Measurements from ENCODE around the gene HNRNPUL2. TPM values are rescaled to one million over a fixed set of nuclear protein-coding genes. Genes with fewer than 3 reads are reported as not detected.

Gene HNRNPUL2
- total and polyA plus RNA-seq, 9 of the 15 experiments (the other 6 are each of a cell fraction or from before 2014, with no cell fraction given), result 0.89 to 44.3 (median 15.2) TPM

GRCh38 chr11:62671608-62672389 lies 55.5 kb downstream of the HNRNPUL2 start, which contains the start of the genes LBHD1 and UQCC3 (continued):
- no peak for TF ChIP-seq RERE (CRISPR knock-in tag; IDR thresholded peaks at IDR 0.05; ENCODE audit: borderline replicate concordance)
- TF ChIP-seq ZNF395 (CRISPR knock-in tag; IDR thresholded peaks at IDR 0.05), result no peak; the same call in 1 of the 2 replicates
- TF ChIP-seq ESRRA (IDR thresholded peaks at IDR 0.05; ENCODE audit: borderline replicate concordance, low read depth), result peak; percentile 73; the same call in 1 of the 2 replicates
- no peak for TF ChIP-seq ELK3 (CRISPR knock-in tag; IDR thresholded peaks at IDR 0.05)
- no peak for TF ChIP-seq MTF1 (CRISPR knock-in tag; IDR thresholded peaks at IDR 0.05; ENCODE audit: borderline replicate concordance)
- no peak for TF ChIP-seq HDAC6 (IDR thresholded peaks at IDR 0.05; ENCODE audit: low read depth, low read length)
- TF ChIP-seq ZKSCAN8 (CRISPR knock-in tag; IDR thresholded peaks at IDR 0.05), result no peak
- TF ChIP-seq, protein P1, sequence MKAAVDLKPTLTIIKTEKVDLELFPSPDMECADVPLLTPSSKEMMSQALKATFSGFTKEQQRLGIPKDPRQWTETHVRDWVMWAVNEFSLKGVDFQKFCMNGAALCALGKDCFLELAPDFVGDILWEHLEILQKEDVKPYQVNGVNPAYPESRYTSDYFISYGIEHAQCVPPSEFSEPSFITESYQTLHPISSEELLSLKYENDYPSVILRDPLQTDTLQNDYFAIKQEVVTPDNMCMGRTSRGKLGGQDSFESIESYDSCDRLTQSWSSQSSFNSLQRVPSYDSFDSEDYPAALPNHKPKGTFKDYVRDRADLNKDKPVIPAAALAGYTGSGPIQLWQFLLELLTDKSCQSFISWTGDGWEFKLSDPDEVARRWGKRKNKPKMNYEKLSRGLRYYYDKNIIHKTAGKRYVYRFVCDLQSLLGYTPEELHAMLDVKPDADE (conservative IDR thresholded peaks at IDR 0.05; ENCODE audit: control insufficient read depth, low read depth, low read length), result peak; percentile 41; the same call in 1 of the 2 replicates
- TF ChIP-seq, protein P2, sequence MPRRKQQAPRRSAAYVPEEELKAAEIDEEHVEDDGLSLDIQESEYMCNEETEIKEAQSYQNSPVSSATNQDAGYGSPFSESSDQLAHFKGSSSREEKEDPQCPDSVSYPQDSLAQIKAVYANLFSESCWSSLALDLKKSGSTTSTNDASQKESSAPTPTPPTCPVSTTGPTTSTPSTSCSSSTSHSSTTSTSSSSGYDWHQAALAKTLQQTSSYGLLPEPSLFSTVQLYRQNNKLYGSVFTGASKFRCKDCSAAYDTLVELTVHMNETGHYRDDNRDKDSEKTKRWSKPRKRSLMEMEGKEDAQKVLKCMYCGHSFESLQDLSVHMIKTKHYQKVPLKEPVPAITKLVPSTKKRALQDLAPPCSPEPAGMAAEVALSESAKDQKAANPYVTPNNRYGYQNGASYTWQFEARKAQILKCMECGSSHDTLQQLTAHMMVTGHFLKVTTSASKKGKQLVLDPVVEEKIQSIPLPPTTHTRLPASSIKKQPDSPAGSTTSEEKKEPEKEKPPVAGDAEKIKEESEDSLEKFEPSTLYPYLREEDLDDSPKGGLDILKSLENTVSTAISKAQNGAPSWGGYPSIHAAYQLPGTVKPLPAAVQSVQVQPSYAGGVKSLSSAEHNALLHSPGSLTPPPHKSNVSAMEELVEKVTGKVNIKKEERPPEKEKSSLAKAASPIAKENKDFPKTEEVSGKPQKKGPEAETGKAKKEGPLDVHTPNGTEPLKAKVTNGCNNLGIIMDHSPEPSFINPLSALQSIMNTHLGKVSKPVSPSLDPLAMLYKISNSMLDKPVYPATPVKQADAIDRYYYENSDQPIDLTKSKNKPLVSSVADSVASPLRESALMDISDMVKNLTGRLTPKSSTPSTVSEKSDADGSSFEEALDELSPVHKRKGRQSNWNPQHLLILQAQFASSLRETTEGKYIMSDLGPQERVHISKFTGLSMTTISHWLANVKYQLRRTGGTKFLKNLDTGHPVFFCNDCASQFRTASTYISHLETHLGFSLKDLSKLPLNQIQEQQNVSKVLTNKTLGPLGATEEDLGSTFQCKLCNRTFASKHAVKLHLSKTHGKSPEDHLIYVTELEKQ (CRISPR knock-in tag; IDR thresholded peaks at IDR 0.05), result no peak
- TF ChIP-seq TSC22D4 (tag; IDR thresholded peaks at IDR 0.05), result no peak
- TF ChIP-seq CC2D1A (IDR thresholded peaks at IDR 0.05), result no peak; the same call in 1 of the 2 replicates
- TF ChIP-seq LEF1 (IDR thresholded peaks at IDR 0.05), result peak; percentile 36; the same call in 1 of the 2 replicates
